Right lobe of liver (tissue), 4 donors: Measurements from ENCODE around the gene COL27A1.

Source experiments
- POLR2A ChIP-seq: fragments of 450-650 bp; IDR thresholded peaks from one replicate; pipeline ENCODE4 v1.6.1; 2017; ENCODE audit warnings: antibody characterized with exemption, mild to moderate bottlenecking
- TF ChIP-seq, protein P1 (sequence below), 4 donors: fragments of 200-600 bp in 3 of 4; fragments of 450-650 bp in 1 of 4; IDR thresholded peaks; one replicate each; pipeline versions ENCODE4 v1.5.1 to v1.8.0; 2016 to 2022; ENCODE audit warnings: antibody characterized with exemption in 4 of 4, mild to moderate bottlenecking in 2 of 4
- donor health status: DM: no; HTN: no; CAD: no.
- donor health status: DM: no; HTN: no; CAD: no.
- donor health status: DM: no; HTN: yes; CAD: no.

DNA sequence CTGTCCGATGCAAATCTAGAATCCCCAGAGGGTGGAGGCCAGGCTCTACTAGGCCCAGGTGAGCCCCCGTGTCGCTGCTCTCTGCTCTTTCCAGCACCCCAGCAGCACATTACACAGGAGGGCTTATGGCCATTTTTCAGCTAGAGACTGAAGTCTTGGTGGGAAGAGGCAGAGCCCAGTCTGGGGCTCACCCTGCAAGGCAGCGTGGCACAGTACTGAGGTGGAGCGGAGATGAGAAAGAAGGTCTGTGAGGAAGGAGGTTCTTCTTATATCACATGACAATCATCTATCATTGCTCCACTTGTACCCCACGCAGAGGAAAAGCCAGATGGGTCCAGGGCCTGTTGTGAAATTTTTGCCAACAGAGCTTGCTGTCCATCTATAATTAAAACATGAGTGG, 46.2 kb upstream of the COL27A1 start:
- TF ChIP-seq, protein P1, sequence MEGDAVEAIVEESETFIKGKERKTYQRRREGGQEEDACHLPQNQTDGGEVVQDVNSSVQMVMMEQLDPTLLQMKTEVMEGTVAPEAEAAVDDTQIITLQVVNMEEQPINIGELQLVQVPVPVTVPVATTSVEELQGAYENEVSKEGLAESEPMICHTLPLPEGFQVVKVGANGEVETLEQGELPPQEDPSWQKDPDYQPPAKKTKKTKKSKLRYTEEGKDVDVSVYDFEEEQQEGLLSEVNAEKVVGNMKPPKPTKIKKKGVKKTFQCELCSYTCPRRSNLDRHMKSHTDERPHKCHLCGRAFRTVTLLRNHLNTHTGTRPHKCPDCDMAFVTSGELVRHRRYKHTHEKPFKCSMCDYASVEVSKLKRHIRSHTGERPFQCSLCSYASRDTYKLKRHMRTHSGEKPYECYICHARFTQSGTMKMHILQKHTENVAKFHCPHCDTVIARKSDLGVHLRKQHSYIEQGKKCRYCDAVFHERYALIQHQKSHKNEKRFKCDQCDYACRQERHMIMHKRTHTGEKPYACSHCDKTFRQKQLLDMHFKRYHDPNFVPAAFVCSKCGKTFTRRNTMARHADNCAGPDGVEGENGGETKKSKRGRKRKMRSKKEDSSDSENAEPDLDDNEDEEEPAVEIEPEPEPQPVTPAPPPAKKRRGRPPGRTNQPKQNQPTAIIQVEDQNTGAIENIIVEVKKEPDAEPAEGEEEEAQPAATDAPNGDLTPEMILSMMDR (IDR thresholded peaks at IDR 0.05), result no peak
- TF ChIP-seq POLR2A, result no peak
